SK-N-SH (cell line): ENCODE measurements around the gene LMBR1L. TPM values are rescaled to one million over a fixed set of nuclear protein-coding genes. Genes with fewer than 3 reads are reported as not detected.
"Not testable (repeated sequence)": the region's sequence is repeated elsewhere in the genome, so short reads cannot be mapped to it uniquely, and the experiment has no call there.

Experiments used
- CTCF ChIA-PET: fragments of 300-600, 350-600 bp; formaldehyde crosslinking; extraction: SDS; loops from one replicate; lab custom pipeline; 2021; lab: Yijun Ruan, JAX
- POLR2A ChIA-PET: fragments of 350-600 bp; sonication (Branson Sonifier 250); formaldehyde crosslinking; extraction: SDS; loops from one replicate; lab custom pipeline; 2020; ENCODE audit warnings: antibody characterized with exemption, inconsistent platforms; lab: Yijun Ruan, JAX
- DNase-seq: peaks from one replicate; pipeline ENCODE4 v3.0.0; 2012
- H2AFZ ChIP-seq: fragments of 200-600 bp; sonication (generic); 2 replicates; pipeline ENCODE4 v1.8.1; 2016; ENCODE audit warnings: antibody characterized with exemption, mild to moderate bottlenecking, low read depth
- H3F3A ChIP-seq: fragments of 200-600 bp; sonication (generic); replicated peaks from 2 replicates; pipeline ENCODE3; 2016; ENCODE audit warnings: antibody characterized with exemption, mild to moderate bottlenecking; ENCODE audit not compliant: insufficient read depth
- H3K27ac ChIP-seq, 2 experiments: fragments of 200-500 bp in 1 of 2; fragments of 200-600 bp in 1 of 2; sonication (Bioruptor generic) in 1 of 2; sonication (generic), shearing (Covaris generic) in 1 of 2; 2 replicates each; pipeline versions ENCODE4 v1.5.1 to v1.6.1; 2014 to 2016; ENCODE audit warnings: low read depth in 2 of 2, inconsistent platforms in 1 of 2, low read length in 1 of 2, mild to moderate bottlenecking in 1 of 2, mixed read lengths in 1 of 2
- H3K27me3 ChIP-seq: fragments of 200-600 bp; sonication (generic), shearing (Covaris generic); 2 replicates; pipeline ENCODE4 v1.6.1; 2016; ENCODE audit warnings: mixed run types; ENCODE audit not compliant: insufficient read depth
- H3K36me3 ChIP-seq, 2 experiments: fragments of 200-500 bp in 1 of 2; fragments of 200-600 bp in 1 of 2; sonication (Bioruptor generic) in 1 of 2; sonication (generic) in 1 of 2; replicated peaks in 1 of 2; 2 replicates each; pipeline versions ENCODE3 to v1.5.1; 2014 to 2016; ENCODE audit warnings: low read length in 1 of 2, mild to moderate bottlenecking in 1 of 2; ENCODE audit not compliant: insufficient read depth in 2 of 2, control insufficient read depth in 1 of 2
- H3K4me1 ChIP-seq, 2 experiments: fragments of 200-500 bp in 1 of 2; fragments of 200-600 bp in 1 of 2; sonication (Bioruptor generic) in 1 of 2; sonication (generic), shearing (Covaris generic) in 1 of 2; 2 replicates each; pipeline versions ENCODE4 v1.5.1 to v1.6.1; 2014 to 2016; ENCODE audit warnings: low read depth in 1 of 2, low read length in 1 of 2, mixed run types in 1 of 2; ENCODE audit not compliant: insufficient read depth in 2 of 2, control insufficient read depth in 1 of 2
- H3K4me2 ChIP-seq: fragments of 200-600 bp; sonication (generic), shearing (Covaris generic); 2 replicates; pipeline ENCODE4 v1.6.1; 2017; ENCODE audit warnings: mixed run types
- H3K4me3 ChIP-seq, 2 experiments: fragments of 200-500 bp in 1 of 2; fragments of 200-600 bp in 1 of 2; sonication (Bioruptor generic) in 1 of 2; sonication (generic), shearing (Covaris generic) in 1 of 2; 2 replicates each; pipeline versions ENCODE4 v1.5.1 to v1.8.1; 2014 to 2016; ENCODE audit warnings: low read depth in 2 of 2, inconsistent platforms in 1 of 2, low read length in 1 of 2, mild to moderate bottlenecking in 1 of 2, mixed read lengths in 1 of 2, moderate library complexity in 1 of 2
- H3K79me2 ChIP-seq: fragments of 200-600 bp; sonication (generic); 2 replicates; pipeline ENCODE4 v1.8.1; 2017; ENCODE audit warnings: mild to moderate bottlenecking; ENCODE audit not compliant: insufficient read depth
- H3K9ac ChIP-seq: fragments of 200-600 bp; sonication (generic); 2 replicates; pipeline ENCODE4 v1.6.1; 2017; ENCODE audit warnings: mixed run types
- H3K9me2 ChIP-seq: fragments of 200-600 bp; sonication (generic); 2 replicates; pipeline ENCODE4 v1.6.1; 2017; ENCODE audit warnings: mixed run types
- H3K9me3 ChIP-seq: fragments of 200-600 bp; sonication (generic); 2 replicates; pipeline ENCODE4 v1.6.1; 2017; ENCODE audit warnings: mixed run types, mild to moderate bottlenecking, moderate library complexity
- H4K20me1 ChIP-seq: fragments of 200-600 bp; sonication (generic); 2 replicates; pipeline ENCODE4 v1.6.1; 2017; ENCODE audit warnings: mild to moderate bottlenecking, mixed run types; ENCODE audit not compliant: insufficient read depth
- CHD2 ChIP-seq: fragments of 150-350 bp; IDR thresholded peaks from 2 replicates; pipeline ENCODE4 v1.6.1; 2018; ENCODE audit warnings: low read length; ENCODE audit not compliant: partially characterized antibody
- ELF1 ChIP-seq: IDR thresholded peaks from 2 replicates; pipeline ENCODE4 v1.4.0; 2012
- EP300 ChIP-seq, 2 experiments: IDR thresholded peaks; 2 replicates each; pipeline versions ENCODE4 v1.4.0 to v1.6.1; 2012; ENCODE audit warnings: borderline replicate concordance in 1 of 2, low read depth in 1 of 2, low read length in 1 of 2
- FOSL2 ChIP-seq: IDR thresholded peaks from 2 replicates; pipeline ENCODE4 v1.4.0; 2012; ENCODE audit warnings: low read depth, mild to moderate bottlenecking, moderate library complexity, borderline replicate concordance
- FOXJ3 ChIP-seq: sonication (generic); formaldehyde crosslinking; IDR thresholded peaks from 2 replicates; pipeline ENCODE4 v1.5.1; 2020; ENCODE audit warnings: mild to moderate bottlenecking, missing genetic modification reagents
- MEF2A ChIP-seq: IDR thresholded peaks from 2 replicates; pipeline ENCODE4 v1.4.0; 2012; ENCODE audit warnings: low read depth, borderline replicate concordance
- MXI1 ChIP-seq: IDR thresholded peaks from 2 replicates; pipeline ENCODE4 v1.6.1; 2012; ENCODE audit warnings: mild to moderate bottlenecking, low read depth, low read length, improper control_type of control experiment
- NFIC ChIP-seq: IDR thresholded peaks from 2 replicates; pipeline ENCODE4 v1.4.0; 2012; ENCODE audit warnings: borderline replicate concordance
- RAD21 ChIP-seq: IDR thresholded peaks from 2 replicates; pipeline ENCODE4 v1.6.1; 2012; ENCODE audit warnings: mild to moderate bottlenecking, low read length
- RXRA ChIP-seq: IDR thresholded peaks from 2 replicates; pipeline ENCODE4 v1.4.0; 2012; ENCODE audit warnings: low read depth, mild to moderate bottlenecking, borderline replicate concordance
- SIN3A ChIP-seq: IDR thresholded peaks from 2 replicates; pipeline ENCODE4 v1.6.1; 2012; ENCODE audit warnings: low read depth, mild to moderate bottlenecking, low read length, moderate library complexity, borderline replicate concordance
- TAF1 ChIP-seq: IDR thresholded peaks from 2 replicates; pipeline ENCODE4 v1.6.1; 2012; ENCODE audit warnings: low read depth, mild to moderate bottlenecking, low read length, moderate library complexity, borderline replicate concordance
- TCF12 ChIP-seq: IDR thresholded peaks from 2 replicates; pipeline ENCODE4 v1.4.0; 2012
- TEAD4 ChIP-seq: IDR thresholded peaks from 2 replicates; pipeline ENCODE4 v1.4.0; 2012; ENCODE audit warnings: mild to moderate bottlenecking, borderline replicate concordance; ENCODE audit not compliant: insufficient read depth
- YY1 ChIP-seq: IDR thresholded peaks from 2 replicates; pipeline ENCODE4 v1.4.0; 2012; ENCODE audit warnings: low read depth, mild to moderate bottlenecking
- WGBS: methylation state at CpG from one replicate; pipeline ENCODE4 v1.1.6; 2017; ENCODE audit warnings: low lambda C conversion rate; 5-methylcytosine and 5-hydroxymethylcytosine counted together
- polyA plus RNA-seq, 3 experiments: library from polyadenylated mRNA; depleted of rRNA; stranded (reverse); fragments of >200 nt; gene quantifications; 2 replicates each; pipeline ENCODE4 v1.2.3, GENCODE V29; 2012
- TF ChIP-seq, protein P1 (sequence below): IDR thresholded peaks from 2 replicates; pipeline ENCODE4 v1.4.0; 2012; ENCODE audit warnings: low read depth, borderline replicate concordance
- TF ChIP-seq, protein P2 (sequence below): IDR thresholded peaks from 2 replicates; pipeline ENCODE4 v1.4.0; 2012; ENCODE audit warnings: low read depth
- TF ChIP-seq, protein P3 (sequence below): fragments of 200-600 bp; sonication (generic); IDR thresholded peaks from 2 replicates; pipeline ENCODE4 v1.6.1; 2017; ENCODE audit warnings: antibody characterized with exemption, mild to moderate bottlenecking, moderate library complexity
- TF ChIP-seq, protein P4 (sequence below): fragments of 150-350 bp; IDR thresholded peaks from 2 replicates; pipeline ENCODE4 v1.6.1; 2016; ENCODE audit warnings: mild to moderate bottlenecking, low read depth, low read length

The LMBR1L gene
- polyA plus RNA-seq, 1 of the 3 experiments (the other 2 are of a cell fraction): 61.4 TPM

DNA sequence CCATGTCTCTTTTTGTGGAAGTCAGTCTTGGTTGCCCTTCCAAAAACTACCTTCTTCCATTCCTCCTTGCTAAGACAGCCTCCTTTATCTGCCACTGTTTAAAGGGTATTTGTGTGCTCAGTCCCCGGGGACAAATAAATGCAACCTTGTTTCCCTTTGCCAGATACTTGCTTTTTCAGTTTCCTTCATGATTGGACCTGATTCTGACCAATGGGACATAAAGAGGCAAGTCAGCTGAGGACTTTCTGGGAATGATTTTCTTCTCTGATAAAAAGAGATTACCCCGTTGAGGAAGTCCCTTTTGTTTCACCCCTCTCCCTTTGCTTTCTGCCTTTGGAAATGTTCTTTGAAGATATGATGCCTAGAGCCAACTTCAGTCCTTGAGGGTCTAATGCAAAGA is 27.9 kb upstream of the LMBR1L start:
- no peaks in the 10 kb centered on the region for H3K9me3 ChIP-seq
- no peak for DNase-seq
- no peak overlapping the region for H3K27ac ChIP-seq
- H3K27me3 ChIP-seq: no peaks in the 10 kb centered on the region
- no peaks in the 10 kb centered on the region for H3K9me2 ChIP-seq
- H4K20me1 ChIP-seq: no peaks in the 10 kb centered on the region
- H3K4me1 ChIP-seq: no peaks in the 10 kb centered on the region; a peak in 1 of 4 replicates
- no peaks in the 10 kb centered on the region for H3K36me3 ChIP-seq
- TF ChIP-seq FOXJ3 (CRISPR knock-in tag) (no peak), TEAD4 (no peak), YY1 (no peak), FOSL2 (no peak), SIN3A (no peak), NFIC (no peak), RAD21 (no peak), MEF2A (no peak), CHD2 (no peak), RXRA (no peak), EP300 (IDR thresholded peaks at IDR 0.05; ENCODE audit: borderline replicate concordance in 1 of 2, low read depth in 1 of 2, low read length in 1 of 2) (no peak)
- TF ChIP-seq, protein P1, sequence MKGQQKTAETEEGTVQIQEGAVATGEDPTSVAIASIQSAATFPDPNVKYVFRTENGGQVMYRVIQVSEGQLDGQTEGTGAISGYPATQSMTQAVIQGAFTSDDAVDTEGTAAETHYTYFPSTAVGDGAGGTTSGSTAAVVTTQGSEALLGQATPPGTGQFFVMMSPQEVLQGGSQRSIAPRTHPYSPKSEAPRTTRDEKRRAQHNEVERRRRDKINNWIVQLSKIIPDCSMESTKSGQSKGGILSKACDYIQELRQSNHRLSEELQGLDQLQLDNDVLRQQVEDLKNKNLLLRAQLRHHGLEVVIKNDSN: no peak
- TF ChIP-seq, protein P2, sequence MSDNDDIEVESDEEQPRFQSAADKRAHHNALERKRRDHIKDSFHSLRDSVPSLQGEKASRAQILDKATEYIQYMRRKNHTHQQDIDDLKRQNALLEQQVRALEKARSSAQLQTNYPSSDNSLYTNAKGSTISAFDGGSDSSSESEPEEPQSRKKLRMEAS: no peak
- TF ChIP-seq, protein P3, sequence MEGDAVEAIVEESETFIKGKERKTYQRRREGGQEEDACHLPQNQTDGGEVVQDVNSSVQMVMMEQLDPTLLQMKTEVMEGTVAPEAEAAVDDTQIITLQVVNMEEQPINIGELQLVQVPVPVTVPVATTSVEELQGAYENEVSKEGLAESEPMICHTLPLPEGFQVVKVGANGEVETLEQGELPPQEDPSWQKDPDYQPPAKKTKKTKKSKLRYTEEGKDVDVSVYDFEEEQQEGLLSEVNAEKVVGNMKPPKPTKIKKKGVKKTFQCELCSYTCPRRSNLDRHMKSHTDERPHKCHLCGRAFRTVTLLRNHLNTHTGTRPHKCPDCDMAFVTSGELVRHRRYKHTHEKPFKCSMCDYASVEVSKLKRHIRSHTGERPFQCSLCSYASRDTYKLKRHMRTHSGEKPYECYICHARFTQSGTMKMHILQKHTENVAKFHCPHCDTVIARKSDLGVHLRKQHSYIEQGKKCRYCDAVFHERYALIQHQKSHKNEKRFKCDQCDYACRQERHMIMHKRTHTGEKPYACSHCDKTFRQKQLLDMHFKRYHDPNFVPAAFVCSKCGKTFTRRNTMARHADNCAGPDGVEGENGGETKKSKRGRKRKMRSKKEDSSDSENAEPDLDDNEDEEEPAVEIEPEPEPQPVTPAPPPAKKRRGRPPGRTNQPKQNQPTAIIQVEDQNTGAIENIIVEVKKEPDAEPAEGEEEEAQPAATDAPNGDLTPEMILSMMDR: no peak
- TF ChIP-seq, all 33 proteins: peak for 0
- no peak overlapping the region for H3K4me2 ChIP-seq
- ChIA-PET POLR2A (interaction anchor here (1.5 kb wide), 1 partner anchor 50 kb away, joined by 3 read pairs; no protein-coding TSS in a partner anchor), CTCF (interaction anchor here (1.0 to 1.2 kb wide), 3 partner anchors 8 to 75 kb away, joined by 3 read pairs; no protein-coding TSS in a partner anchor)
- peaks cover 13% of the 10 kb centered on the region for H3K79me2 ChIP-seq
- no peak overlapping the region for H2AFZ ChIP-seq
- no peaks in the 10 kb centered on the region for H3F3A ChIP-seq
- no peak overlapping the region for H3K4me3 ChIP-seq
- H3K9ac ChIP-seq: no peak overlapping the region
- 77% methylated on average over 2 of the region's 2 CpGs for WGBS

DNA sequence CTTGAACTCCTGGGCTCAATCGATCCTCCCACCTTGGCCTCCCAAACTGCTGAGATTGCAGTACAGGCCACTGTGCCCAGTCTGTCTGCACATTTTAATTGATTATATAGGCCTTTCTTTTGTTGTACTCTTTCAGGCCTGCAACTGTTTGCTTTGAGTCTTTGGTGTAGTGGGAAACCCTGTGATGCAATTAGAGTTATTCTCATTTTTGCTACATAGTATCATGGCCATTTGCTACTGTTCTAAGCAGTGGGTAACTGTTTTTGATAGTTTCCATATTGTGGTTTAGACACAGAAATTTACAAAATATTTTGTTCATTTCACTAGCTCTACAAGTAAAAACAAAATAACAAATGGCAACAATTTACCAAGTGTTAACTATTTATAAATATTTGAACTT is 26.8 kb upstream of the LMBR1L start:
- Histone ChIP-seq H3K9me2 (no peaks in the 10 kb centered on the region), H3K79me2 (peaks cover 24% of the 10 kb centered on the region), H3K36me3 (no peaks in the 10 kb centered on the region), H3K27ac (no peak overlapping the region), H3K4me2 (no peak overlapping the region), H3F3A (peaks cover 9% of the 10 kb centered on the region), H3K9me3 (no peaks in the 10 kb centered on the region), H3K4me3 (no peak overlapping the region), H4K20me1 (no peaks in the 10 kb centered on the region), H2AFZ (no peak overlapping the region), H3K4me1 (no peaks in the 10 kb centered on the region; a peak in 2 of 4 replicates), H3K27me3 (no peaks in the 10 kb centered on the region), H3K9ac (no peak overlapping the region)
- ChIA-PET CTCF (interaction anchor here (1.2 kb wide), 1 partner anchor 8 kb away, joined by 3 read pairs; no protein-coding TSS in a partner anchor), POLR2A (no interaction called here)
- no peak for DNase-seq
- WGBS: 100% methylated on average over 1 of the region's 1 CpG
- TF ChIP-seq MXI1 (no peak), TAF1 (no peak), TCF12 (no peak), ELF1 (no peak), TEAD4 (no peak), NFIC (no peak), CHD2 (no peak)
- TF ChIP-seq, protein P4, sequence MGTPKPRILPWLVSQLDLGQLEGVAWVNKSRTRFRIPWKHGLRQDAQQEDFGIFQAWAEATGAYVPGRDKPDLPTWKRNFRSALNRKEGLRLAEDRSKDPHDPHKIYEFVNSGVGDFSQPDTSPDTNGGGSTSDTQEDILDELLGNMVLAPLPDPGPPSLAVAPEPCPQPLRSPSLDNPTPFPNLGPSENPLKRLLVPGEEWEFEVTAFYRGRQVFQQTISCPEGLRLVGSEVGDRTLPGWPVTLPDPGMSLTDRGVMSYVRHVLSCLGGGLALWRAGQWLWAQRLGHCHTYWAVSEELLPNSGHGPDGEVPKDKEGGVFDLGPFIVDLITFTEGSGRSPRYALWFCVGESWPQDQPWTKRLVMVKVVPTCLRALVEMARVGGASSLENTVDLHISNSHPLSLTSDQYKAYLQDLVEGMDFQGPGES: no peak

DNA sequence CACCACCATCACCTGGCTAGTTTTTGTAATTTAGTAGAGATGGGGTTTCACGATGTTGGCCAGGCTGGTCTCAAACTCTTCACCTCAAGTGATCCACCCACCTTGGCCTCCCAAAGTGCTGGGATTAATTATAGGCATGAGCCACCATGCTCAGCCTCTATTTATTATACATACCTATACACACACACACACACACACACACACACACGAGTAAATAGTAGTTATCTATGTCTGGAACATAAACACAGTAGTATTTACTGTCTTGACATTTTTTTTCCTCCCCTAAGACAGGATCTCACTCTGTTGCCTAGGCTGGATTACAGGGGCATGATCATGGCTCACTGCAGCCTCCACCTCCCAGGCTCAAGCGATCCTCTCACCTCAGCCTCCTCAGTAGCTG is 26.4 kb upstream of the LMBR1L start:
- H4K20me1 ChIP-seq, H3K4me1 ChIP-seq, H3K4me2 ChIP-seq, H3K9me3 ChIP-seq, DNase-seq, H2AFZ ChIP-seq, H3K27me3 ChIP-seq, H3K27ac ChIP-seq, CTCF ChIA-PET, H3K9ac ChIP-seq, H3K4me3 ChIP-seq, H3K36me3 ChIP-seq, H3K9me2 ChIP-seq, POLR2A ChIA-PET: not testable (repeated sequence)
- H3K79me2 ChIP-seq: peaks cover 29% of the 10 kb centered on the region
- peaks cover 13% of the 10 kb centered on the region for H3F3A ChIP-seq
- 98% methylated on average over 3 of the region's 3 CpGs for WGBS
